HG03103 (cell line): ENCODE measurements around the gene ZDHHC11B.
A peak's percentile ranks its signal among the peaks of the same experiment; 100 is the strongest.
"Not testable (repeated sequence)": the region's sequence is repeated elsewhere in the genome, so short reads cannot be mapped to it uniquely, and the experiment has no call there.

Source experiments
- ATAC-seq: cut with Tn5 transposase; IDR thresholded peaks from one replicate; pipeline ENCODE4 v1.9.1; 2021; ENCODE audit warnings: low read depth; ENCODE audit not compliant: unreplicated experiment

The ZDHHC11B gene

DNA sequence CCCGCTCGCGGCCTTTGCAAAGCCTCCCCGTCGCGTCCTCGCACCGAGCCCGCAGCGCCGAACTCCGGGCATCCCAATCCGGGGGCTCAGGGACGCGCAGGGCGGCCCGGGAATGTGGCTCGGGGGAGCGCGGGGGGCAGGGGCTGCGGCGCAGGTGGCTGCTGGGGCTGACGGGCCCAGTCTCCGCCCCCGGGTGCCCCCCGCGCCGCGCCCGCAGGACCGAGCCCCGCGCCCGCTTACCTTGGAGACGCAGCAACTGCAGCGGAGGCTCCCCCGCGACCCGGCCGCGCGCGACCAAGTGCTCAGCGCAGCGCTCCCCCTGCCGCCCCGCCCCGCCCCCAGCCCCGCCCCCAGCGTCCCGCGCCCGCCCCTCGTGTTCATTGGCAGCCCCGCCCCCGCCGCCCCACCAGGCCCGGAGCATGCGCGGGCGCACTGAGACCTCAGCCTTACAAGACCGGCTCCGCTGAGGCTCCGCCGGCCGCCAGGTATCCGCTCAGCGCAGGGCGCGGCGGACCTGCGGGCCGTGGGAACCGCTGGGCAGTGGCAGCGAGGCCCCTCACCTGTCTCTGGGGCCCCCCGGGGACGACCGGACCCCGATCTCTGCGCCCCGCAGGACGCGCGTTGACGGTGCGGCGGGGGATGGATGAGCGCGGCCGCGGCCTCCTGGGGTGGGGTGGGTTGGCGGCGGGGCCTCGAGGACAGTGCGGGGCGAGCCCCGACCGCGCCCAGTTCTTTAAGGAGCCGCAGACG, at the start of gene ZDHHC11B:
ZDHHC11B (minus strand) TSS at position 302 of the 750 bp plus-strand sequence. CDS start 17,810 bp downstream, outside the sequence.
- ATAC-seq, result peak; percentile 71

DNA sequence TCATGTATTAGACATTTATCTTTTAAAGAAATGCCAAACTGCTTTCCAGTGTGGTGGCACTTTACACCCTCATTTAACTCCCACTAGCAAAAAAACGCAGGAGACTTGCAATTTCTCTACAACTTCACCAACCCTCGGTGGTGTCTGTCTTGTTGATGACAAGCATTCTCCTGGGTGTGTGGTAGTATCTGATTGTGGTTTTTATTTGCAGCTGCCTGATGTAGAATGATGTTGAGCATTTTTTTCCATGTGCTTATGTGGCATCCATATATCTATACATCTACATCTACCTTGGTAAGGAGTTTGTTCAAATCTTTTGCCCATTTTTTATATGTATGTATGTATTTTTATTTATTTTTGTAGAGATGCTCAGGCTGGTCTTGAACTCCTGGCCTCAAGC, 49.5 kb upstream of the ZDHHC11B start:
- ATAC-seq, result not testable (repeated sequence)

DNA sequence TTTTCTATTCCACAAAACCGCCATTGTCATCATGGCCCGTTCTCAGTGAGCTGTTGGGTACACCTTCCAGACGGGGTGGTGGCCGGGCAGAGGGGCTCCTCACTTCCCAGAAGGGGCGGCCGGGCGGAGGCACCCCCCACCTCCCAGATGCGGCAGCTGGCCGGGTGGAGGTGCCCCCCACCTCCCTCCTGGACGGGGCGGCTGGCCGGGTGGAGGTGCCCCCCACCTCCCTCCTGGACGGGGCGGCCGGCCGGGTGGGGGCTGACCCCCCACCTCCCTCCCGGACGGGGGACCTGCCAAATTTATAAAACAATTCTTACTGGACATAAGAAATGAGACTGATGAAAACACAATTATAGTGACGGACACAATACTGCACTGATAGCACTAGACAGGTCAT, 43.7 kb upstream of the ZDHHC11B start:
- ATAC-seq, result not testable (repeated sequence)

- not testable (repeated sequence) for ATAC-seq
These were observed 41.0 kb upstream of the ZDHHC11B start for GRCh38 chr5:825544-825943.

DNA sequence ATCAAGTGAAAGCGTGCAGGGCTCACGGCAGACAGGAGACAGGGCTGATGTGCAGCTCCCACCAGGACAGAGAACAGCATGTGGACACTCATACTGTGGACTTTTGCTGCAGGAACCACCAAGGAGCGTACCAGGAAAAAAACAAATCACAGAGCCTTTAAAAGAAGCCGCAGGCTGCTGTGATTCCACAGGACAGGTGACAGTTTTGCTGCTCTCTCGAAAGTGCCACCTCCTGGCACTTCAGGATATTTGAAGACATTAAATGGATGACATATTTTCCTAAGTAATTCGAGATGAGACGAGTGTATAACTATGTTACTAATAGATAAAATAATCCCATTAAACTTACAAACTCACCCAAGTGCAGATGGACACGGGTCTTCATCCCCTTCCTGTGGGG, 37.0 kb upstream of the ZDHHC11B start:
- ATAC-seq, result no peak

- ATAC-seq, result no peak
These were observed 35.7 kb upstream of the ZDHHC11B start for GRCh38 chr5:820245-820644.

DNA sequence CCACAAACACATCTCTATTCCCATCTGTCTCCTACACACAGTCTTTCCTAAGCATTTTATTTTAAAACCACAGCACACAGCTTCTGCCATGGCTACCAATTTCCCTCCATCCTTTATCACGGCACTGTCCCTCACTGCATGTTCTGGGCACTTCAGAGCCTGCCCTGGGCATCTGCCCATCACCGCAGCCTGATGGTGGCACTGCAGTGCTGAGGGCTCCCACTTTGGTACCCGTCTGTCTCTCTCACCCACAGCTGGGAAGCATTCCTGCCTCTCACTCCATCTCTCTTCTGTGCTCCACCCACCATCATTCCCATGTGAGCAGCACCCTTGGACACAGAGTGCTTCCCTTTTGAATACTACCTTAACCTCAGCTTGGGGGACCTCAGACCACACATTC, 34.5 kb upstream of the ZDHHC11B start:
- ATAC-seq, result no peak

GRCh38 chr5:816176-816575, 31.6 kb upstream of the ZDHHC11B start:
- no peak for ATAC-seq

DNA sequence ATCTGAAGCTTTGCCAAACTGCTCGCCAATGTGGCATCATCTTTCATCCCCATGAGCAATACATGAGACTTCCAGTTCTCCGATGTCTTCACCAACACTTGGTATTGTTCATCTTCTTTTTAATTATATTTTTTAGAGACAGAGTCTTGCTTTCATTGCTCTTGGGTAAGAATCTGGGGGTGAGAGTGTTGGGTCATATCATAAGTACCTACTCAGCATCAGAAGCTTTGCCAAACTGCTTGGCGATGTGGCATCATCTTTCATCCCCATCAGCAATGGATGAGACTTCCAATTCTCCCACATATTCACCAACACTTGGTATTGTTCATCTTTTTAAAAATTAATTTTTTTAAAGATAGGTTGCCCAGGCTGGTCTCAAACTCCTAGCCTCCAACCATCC, 30.9 kb upstream of the ZDHHC11B start:
- ATAC-seq, result no peak

GRCh38 chr5:813575-813974, 29.0 kb upstream of the ZDHHC11B start:
- ATAC-seq, result not testable (repeated sequence)

- ATAC-seq, result not testable (repeated sequence)
These were observed 26.9 kb upstream of the ZDHHC11B start for GRCh38 chr5:811384-811783.

- ATAC-seq, result not testable (repeated sequence)
These were observed 23.4 kb upstream of the ZDHHC11B start for GRCh38 chr5:807719-808514.

DNA sequence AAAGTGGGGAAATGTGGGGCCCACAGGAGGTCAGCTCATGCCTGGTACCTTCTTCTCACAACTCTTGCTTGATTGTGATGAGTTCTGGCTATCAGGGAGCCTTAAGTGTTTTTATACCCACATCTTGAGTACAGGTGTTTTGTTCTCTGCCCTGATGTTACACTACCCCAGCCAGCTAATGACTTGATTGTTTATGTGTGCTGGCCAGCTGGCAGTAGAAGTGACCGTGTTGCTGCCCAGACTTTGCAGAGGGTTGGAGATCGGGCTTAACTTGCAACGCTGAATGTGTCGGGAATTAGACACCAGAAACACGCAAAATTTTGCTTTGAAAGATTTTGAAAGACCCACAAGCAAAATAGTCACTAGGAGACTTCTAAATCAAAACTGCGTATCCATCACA, 16.9 kb upstream of the ZDHHC11B start:
- no peak for ATAC-seq

GRCh38 chr5:801055-801454, 16.5 kb upstream of the ZDHHC11B start:
- not testable (repeated sequence) for ATAC-seq

- not testable (repeated sequence) for ATAC-seq
These were observed 14.1 kb upstream of the ZDHHC11B start for GRCh38 chr5:798505-799138.

- not testable (repeated sequence) for ATAC-seq
These were observed 13.5 kb upstream of the ZDHHC11B start for GRCh38 chr5:797986-798385.

GRCh38 chr5:795873-796272, 11.3 kb upstream of the ZDHHC11B start:
- ATAC-seq, result not testable (repeated sequence)

DNA sequence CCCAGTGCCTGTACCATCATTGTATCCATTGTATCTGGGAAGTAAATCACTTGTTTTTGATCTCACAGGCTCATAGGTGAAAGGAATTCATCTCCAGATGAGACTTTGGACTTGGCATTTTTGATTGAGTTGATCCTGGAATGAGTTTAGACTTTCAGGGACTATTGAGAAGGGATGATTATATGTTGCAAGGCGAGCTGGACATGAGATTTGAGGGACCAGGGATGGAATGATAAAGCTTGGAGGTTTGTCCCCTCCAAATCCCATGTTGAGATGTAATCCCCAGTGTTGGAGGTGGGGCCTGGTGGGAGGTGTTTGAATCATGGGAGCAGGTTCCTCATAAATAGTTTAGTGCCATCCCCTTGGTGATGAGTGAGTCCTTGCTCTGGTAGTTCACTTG, 10.4 kb upstream of the ZDHHC11B start:
- not testable (repeated sequence) for ATAC-seq

DNA sequence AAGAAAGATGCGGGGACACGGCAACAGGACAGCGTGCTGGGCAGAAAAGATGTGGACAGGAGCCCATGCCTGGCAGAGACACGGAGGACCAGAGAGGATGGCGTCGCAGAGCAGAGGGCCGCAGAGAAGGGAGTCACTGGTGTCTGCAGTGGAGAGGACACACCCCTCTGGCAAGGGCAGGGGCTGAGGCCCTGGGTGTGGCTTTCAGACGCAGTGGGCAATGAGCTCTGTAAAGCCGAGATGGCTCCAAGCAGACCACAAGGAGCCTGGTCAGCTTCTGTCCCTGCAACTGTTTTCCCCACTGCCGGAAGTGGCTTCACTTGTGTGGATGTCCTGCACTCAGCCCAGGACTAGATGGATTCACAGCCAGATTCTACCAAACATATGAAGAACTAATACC, 4.2 kb upstream of the ZDHHC11B start:
- ATAC-seq, result not testable (repeated sequence)

DNA sequence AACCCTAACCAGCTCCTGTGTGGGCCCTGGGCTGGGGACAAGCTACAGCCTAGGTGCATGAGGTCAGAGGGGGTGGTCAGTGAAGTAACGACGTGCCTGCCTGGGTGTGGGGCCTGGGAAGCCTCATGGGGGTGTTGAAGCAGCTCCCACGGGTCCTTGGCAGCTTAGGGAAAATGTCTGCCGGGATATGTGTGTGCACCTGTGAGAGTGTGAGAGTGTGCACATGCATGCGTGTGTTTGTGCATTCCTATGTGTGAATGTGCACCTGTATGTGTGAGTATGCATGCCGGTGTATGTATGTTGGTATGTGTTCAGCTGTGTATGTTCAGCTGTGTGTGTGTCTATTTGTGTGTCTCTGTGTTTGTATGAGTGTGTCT, 3.3 kb upstream of the ZDHHC11B start:
- ATAC-seq, result not testable (repeated sequence)

DNA sequence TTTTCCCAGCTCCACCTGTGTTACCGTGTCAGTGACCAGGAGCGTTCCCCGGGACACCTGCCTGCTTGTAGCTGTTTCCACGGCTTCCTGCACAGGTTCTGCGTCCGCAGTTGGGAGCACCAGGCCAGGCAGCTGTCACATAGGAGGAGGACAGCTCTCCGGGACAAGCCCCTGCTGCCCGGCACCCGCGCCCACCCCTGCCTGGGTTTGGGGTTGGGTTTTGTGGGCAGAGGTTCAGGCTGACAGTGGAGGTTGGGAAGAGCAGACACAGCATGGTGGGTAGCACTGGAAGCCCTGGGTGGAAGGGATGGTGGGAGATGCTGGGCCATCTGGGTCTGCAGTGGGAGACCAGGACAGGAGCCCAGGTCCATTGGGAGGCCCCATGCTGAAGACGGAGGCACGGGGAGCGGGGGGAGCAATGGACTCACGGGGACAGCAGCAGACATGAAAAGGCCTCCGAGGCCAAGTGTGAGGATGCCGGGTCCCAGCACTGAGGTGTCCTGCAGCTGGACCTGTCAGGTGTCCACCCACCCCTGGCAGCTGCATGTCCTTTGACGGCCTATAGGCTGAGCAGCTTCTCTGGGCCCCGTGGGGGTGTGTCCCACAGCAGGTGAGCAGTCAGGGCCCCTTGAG, 2.8 kb upstream of the ZDHHC11B start:
- ATAC-seq, result not testable (repeated sequence)
